Keratinocyte (primary cell): ENCODE data around the gene LGALS7. TPM values are rescaled to one million over a fixed set of nuclear protein-coding genes. Genes with fewer than 3 reads are reported as not detected.
"Not testable (repeated sequence)": the region's sequence is repeated elsewhere in the genome, so short reads cannot be mapped to it uniquely, and the experiment has no call there.

ENCODE experiments used
- DNase-seq: peaks from one replicate; pipeline ENCODE4 v3.0.0-alpha.2; 2011; ENCODE audit warnings: low read depth, missing footprints, low spot score
- FAIRE-seq: peaks from 2 replicates; lab custom pipeline; 2011; peaks lifted over from hg19 to GRCh38; lab: Jason Lieb, UNC
- H2AFZ ChIP-seq: 2 replicates; pipeline ENCODE4 v1.6.0; 2012; ENCODE audit warnings: low read length, control low read depth, inconsistent platforms; ENCODE audit not compliant: control insufficient read depth
- H3K27ac ChIP-seq: 2 replicates; pipeline ENCODE4 v1.5.1; 2011; ENCODE audit warnings: low read length; ENCODE audit not compliant: control insufficient read depth, insufficient read depth
- H3K27me3 ChIP-seq: 3 replicates; pipeline ENCODE4 v1.6.0; 2011; ENCODE audit warnings: low read length; ENCODE audit not compliant: control insufficient read depth, insufficient read depth; ENCODE audit errors: extremely low read depth
- H3K36me3 ChIP-seq, 2 experiments: 2 replicates in 1 of 2; 3 replicates in 1 of 2; pipeline ENCODE4 v1.5.1; 2011; ENCODE audit warnings: low read length in 2 of 2, mild to moderate bottlenecking in 1 of 2; ENCODE audit not compliant: control insufficient read depth in 2 of 2, insufficient read depth in 2 of 2; ENCODE audit errors: extremely low read depth in 1 of 2
- H3K4me1 ChIP-seq: 3 replicates; pipeline ENCODE4 v1.5.1; 2011; ENCODE audit warnings: low read length; ENCODE audit not compliant: control insufficient read depth, insufficient read depth; ENCODE audit errors: extremely low read depth
- H3K4me2 ChIP-seq: 3 replicates; pipeline ENCODE4 v1.6.0; 2011; ENCODE audit warnings: low read depth, low read length; ENCODE audit not compliant: control insufficient read depth, insufficient read depth; ENCODE audit errors: extremely low read depth
- H3K4me3 ChIP-seq, 3 experiments: fragments of 200-600 bp in 1 of 3; sonication (generic) in 1 of 3; 2 replicates in 2 of 3; 3 replicates in 1 of 3; pipeline ENCODE4 v1.5.1; 2011 to 2016; ENCODE audit warnings: low read length in 3 of 3, mild to moderate bottlenecking in 3 of 3, control low read depth in 2 of 3, inconsistent platforms in 1 of 3, low read depth in 1 of 3, mixed read lengths in 1 of 3, mixed run types in 1 of 3, moderate library complexity in 1 of 3; ENCODE audit not compliant: control insufficient read depth in 2 of 3, insufficient read depth in 2 of 3; ENCODE audit errors: extremely low read depth in 1 of 3
- H3K79me2 ChIP-seq: 2 replicates; pipeline ENCODE4 v1.6.0; 2012; ENCODE audit warnings: low read length; ENCODE audit not compliant: control insufficient read depth, insufficient read depth
- H3K9ac ChIP-seq: 3 replicates; pipeline ENCODE4 v1.6.0; 2011; ENCODE audit warnings: low read length; ENCODE audit not compliant: control insufficient read depth, insufficient read depth; ENCODE audit errors: extremely low read depth
- H3K9me1 ChIP-seq: 3 replicates; pipeline ENCODE4 v1.6.0; 2011; ENCODE audit warnings: low read length; ENCODE audit not compliant: control insufficient read depth, insufficient read depth; ENCODE audit errors: extremely low read depth
- H3K9me3 ChIP-seq: 2 replicates; pipeline ENCODE4 v1.5.1; 2012; ENCODE audit warnings: low read depth, low read length; ENCODE audit not compliant: control insufficient read depth
- H4K20me1 ChIP-seq: 3 replicates; pipeline ENCODE4 v1.6.0; 2011; ENCODE audit warnings: low read length; ENCODE audit not compliant: control insufficient read depth, insufficient read depth; ENCODE audit errors: extremely low read depth
- EZH2 ChIP-seq: IDR thresholded peaks from one replicate; pipeline ENCODE4 v1.6.1; 2012; ENCODE audit warnings: inconsistent platforms, mild to moderate bottlenecking, low read length, moderate library complexity
- dilution Hi-C: fragments of 300-500 bp; cut with MboI; formaldehyde crosslinking; loops from one replicate; pipeline ENCODE4 v1.7.0; 2020; ENCODE audit warnings: low sequenced_read_pairs; ENCODE audit not compliant: extremely low pct_ligation_motif_present
- polyA plus RNA-seq, 5 experiments: library from polyadenylated mRNA; depleted of rRNA in 3 of 5; stranded (reverse) in 3 of 5; stranded (forward) in 1 of 5; unstranded in 1 of 5; fragments of >200 nt; gene quantifications; 1 replicate in 1 of 5; 2 replicates in 3 of 5; 3 replicates in 1 of 5; pipeline versions ENCODE4 v1.2.1 to v1.2.3, GENCODE V29; 2011 to 2012; ENCODE audit warnings: missing spikeins in 2 of 5, low read depth in 1 of 5, low replicate concordance in 1 of 5
- TF ChIP-seq, protein P1 (sequence below), 3 experiments: IDR thresholded peaks in 1 of 3; conservative IDR thresholded peaks in 1 of 3; optimal IDR thresholded peaks in 1 of 3; 2 replicates in 2 of 3; 3 replicates in 1 of 3; pipeline versions ENCODE3 to v1.5.1; 2011; ENCODE audit warnings: low read length in 3 of 3, mild to moderate bottlenecking in 3 of 3, moderate library complexity in 2 of 3, control low read depth in 1 of 3, inconsistent platforms in 1 of 3; ENCODE audit not compliant: insufficient read depth in 2 of 3; ENCODE audit errors: extremely low read depth in 1 of 3

Gene LGALS7
- polyA plus RNA-seq, 1 donor (not counting 4 experiments of a cell fraction or from before 2014, with no cell fraction given): 9.1 TPM

- Histone ChIP-seq H4K20me1 (no peaks in the 10 kb centered on the region), H3K27ac (no peak overlapping the region), H3K4me3 (no peak overlapping the region), H3K9me3 (no peaks in the 10 kb centered on the region), H3K36me3 (no peaks in the 10 kb centered on the region), H2AFZ (no peak overlapping the region), H3K4me1 (peaks cover 4% of the 10 kb centered on the region), H3K4me2 (no peak overlapping the region), H3K79me2 (no peaks in the 10 kb centered on the region), H3K27me3 (no peaks in the 10 kb centered on the region), H3K9ac (no peak overlapping the region), H3K9me1 (no peaks in the 10 kb centered on the region)
- TF ChIP-seq EZH2: no peak
- TF ChIP-seq, protein P1, sequence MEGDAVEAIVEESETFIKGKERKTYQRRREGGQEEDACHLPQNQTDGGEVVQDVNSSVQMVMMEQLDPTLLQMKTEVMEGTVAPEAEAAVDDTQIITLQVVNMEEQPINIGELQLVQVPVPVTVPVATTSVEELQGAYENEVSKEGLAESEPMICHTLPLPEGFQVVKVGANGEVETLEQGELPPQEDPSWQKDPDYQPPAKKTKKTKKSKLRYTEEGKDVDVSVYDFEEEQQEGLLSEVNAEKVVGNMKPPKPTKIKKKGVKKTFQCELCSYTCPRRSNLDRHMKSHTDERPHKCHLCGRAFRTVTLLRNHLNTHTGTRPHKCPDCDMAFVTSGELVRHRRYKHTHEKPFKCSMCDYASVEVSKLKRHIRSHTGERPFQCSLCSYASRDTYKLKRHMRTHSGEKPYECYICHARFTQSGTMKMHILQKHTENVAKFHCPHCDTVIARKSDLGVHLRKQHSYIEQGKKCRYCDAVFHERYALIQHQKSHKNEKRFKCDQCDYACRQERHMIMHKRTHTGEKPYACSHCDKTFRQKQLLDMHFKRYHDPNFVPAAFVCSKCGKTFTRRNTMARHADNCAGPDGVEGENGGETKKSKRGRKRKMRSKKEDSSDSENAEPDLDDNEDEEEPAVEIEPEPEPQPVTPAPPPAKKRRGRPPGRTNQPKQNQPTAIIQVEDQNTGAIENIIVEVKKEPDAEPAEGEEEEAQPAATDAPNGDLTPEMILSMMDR (optimal IDR thresholded peaks at IDR 0.05 in 1 of 3, IDR thresholded peaks at IDR 0.05 in 1 of 3, conservative IDR thresholded peaks at IDR 0.05 in 1 of 3; ENCODE audit: extremely low read depth in 1 of 3, insufficient read depth in 2 of 3, low read length in 3 of 3): no peak
- FAIRE-seq (no peak), DNase-seq (no peak)
- dilution Hi-C loops: no loop called here
Measured at GRCh38 chr19:38808741-38809140, 35.4 kb upstream of the LGALS7 start.

DNA sequence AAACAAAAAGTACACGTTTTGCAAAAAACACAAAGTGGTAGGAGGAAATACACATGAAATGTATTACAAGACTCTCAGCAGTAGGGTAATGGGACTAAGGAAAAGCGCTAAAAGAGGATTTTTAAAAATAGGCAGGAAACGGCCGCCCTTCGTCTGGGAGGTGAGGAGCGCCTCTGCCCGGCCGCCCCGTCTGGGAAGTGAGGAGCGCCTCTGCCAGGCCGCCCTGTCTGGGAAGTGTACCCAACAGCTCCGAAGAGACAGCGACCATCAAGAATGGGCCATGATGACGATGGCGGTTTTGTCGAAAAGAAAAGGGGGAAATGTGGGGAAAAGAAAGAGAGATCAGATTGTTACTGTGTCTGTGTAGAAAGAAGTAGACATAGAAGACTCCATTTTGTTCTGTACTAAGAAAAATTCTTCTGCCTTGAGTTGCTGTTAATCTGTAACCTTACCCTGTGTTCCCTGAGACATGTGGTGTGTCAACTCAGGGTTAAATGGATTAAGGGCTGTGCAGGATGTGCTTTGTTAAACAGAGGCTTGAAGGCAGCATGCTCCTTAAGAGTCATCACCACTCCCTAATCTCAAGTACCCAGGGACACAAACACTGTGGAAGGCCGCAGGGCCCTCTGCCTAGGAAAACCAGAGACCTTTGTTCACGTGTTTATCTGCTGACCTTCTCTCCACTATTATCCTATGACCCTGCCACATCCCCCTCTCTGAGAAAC is 34.2 kb upstream of the LGALS7 start:
- H3K9me1 ChIP-seq, H3K36me3 ChIP-seq, H4K20me1 ChIP-seq, FAIRE-seq, dilution Hi-C loops, H2AFZ ChIP-seq, H3K9me3 ChIP-seq, H3K27ac ChIP-seq, H3K4me3 ChIP-seq, H3K79me2 ChIP-seq, H3K27me3 ChIP-seq, H3K9ac ChIP-seq, DNase-seq, H3K4me1 ChIP-seq, H3K4me2 ChIP-seq: not testable (repeated sequence)

- Histone ChIP-seq H2AFZ (no peak overlapping the region), H3K4me2 (no peak overlapping the region), H3K9me3 (no peaks in the 10 kb centered on the region), H3K27ac (no peak overlapping the region), H3K4me1 (peaks cover 4% of the 10 kb centered on the region), H3K79me2 (no peaks in the 10 kb centered on the region), H3K9ac (no peak overlapping the region), H3K4me3 (no peak overlapping the region), H3K36me3 (no peaks in the 10 kb centered on the region), H4K20me1 (no peaks in the 10 kb centered on the region), H3K27me3 (no peaks in the 10 kb centered on the region), H3K9me1 (no peaks in the 10 kb centered on the region)
- dilution Hi-C loops: no loop called here
- TF ChIP-seq, protein P1 (optimal IDR thresholded peaks at IDR 0.05 in 1 of 3, IDR thresholded peaks at IDR 0.05 in 1 of 3, conservative IDR thresholded peaks at IDR 0.05 in 1 of 3; ENCODE audit: extremely low read depth in 1 of 3, insufficient read depth in 2 of 3, low read length in 3 of 3): no peak
- no peak for TF ChIP-seq EZH2
- no peak for DNase-seq
- FAIRE-seq: no peak
Measured at GRCh38 chr19:38806371-38806770, 33.1 kb upstream of the LGALS7 start.
